CD4-positive, alpha-beta T cell (primary cell): ENCODE data around the gene GARIN5B. TPM values are rescaled to one million over a fixed set of nuclear protein-coding genes. Genes with fewer than 3 reads are reported as not detected.

ENCODE experiments used
- ATAC-seq: fragments of 200-7000 bp; cut with Tn5 transposase; one replicate; pipeline ENCODE4 v1.10.0; 2022; ENCODE audit warnings: mild to moderate bottlenecking; ENCODE audit not compliant: poor library complexity
- CTCF ChIA-PET: fragments of 350-600 bp; sonication (Branson Sonifier 250); formaldehyde crosslinking; loops from one replicate; lab custom pipeline; 2021; ENCODE audit warnings: antibody characterized with exemption, inconsistent platforms; lab: Charles Lee
- POLR2A ChIA-PET: fragments of 350-600 bp; sonication (Branson Sonifier 250); formaldehyde crosslinking; loops from one replicate; lab custom pipeline; 2021; ENCODE audit warnings: antibody characterized with exemption, inconsistent platforms; lab: Charles Lee
- DNase-seq, 14 experiments: peaks; one replicate each; pipeline ENCODE4 v3.0.0-alpha.2; 2013 to 2020; ENCODE audit warnings: mixed read lengths in 2 of 14
- H3K27ac ChIP-seq, 2 donors: one replicate each; pipeline versions ENCODE4 v1.5.1 to v1.7.0; 2013; ENCODE audit warnings: low read length in 2 of 2, low read depth in 1 of 2, mild to moderate bottlenecking in 1 of 2
- H3K27me3 ChIP-seq, 2 experiments: 1 replicate in 1 of 2; 2 replicates in 1 of 2; pipeline versions ENCODE4 v1.6.1 to v1.7.0; 2013; ENCODE audit warnings: low read length in 2 of 2, control low read depth in 1 of 2, mild to moderate bottlenecking in 1 of 2, moderate library complexity in 1 of 2; ENCODE audit not compliant: insufficient read depth in 2 of 2, control insufficient read depth in 1 of 2
- H3K36me3 ChIP-seq: one replicate; pipeline ENCODE4 v1.6.1; 2013; ENCODE audit warnings: low read length, control low read depth; ENCODE audit not compliant: insufficient read depth
- H3K4me1 ChIP-seq: one replicate; pipeline ENCODE4 v1.6.1; 2013; ENCODE audit warnings: low read length, control low read depth; ENCODE audit not compliant: insufficient read depth
- H3K4me3 ChIP-seq: one replicate; pipeline ENCODE4 v1.5.1; 2013; ENCODE audit warnings: mild to moderate bottlenecking, low read length, moderate library complexity
- H3K9me3 ChIP-seq, 2 experiments: 1 replicate in 1 of 2; 2 replicates in 1 of 2; pipeline versions ENCODE4 v1.6.1 to v1.7.0; 2013; ENCODE audit warnings: low read length in 2 of 2, mild to moderate bottlenecking in 2 of 2, control low read depth in 1 of 2, moderate library complexity in 1 of 2; ENCODE audit not compliant: control insufficient read depth in 1 of 2, insufficient read depth in 1 of 2
- H3K27ac Mint-ChIP-seq: one replicate; pipeline ENCODE4 v1.8.0; 2020; ENCODE audit warnings: mixed read lengths
- H3K27me3 Mint-ChIP-seq: one replicate; pipeline ENCODE4 v1.8.0; 2021; ENCODE audit warnings: mixed read lengths
- H3K36me3 Mint-ChIP-seq: one replicate; pipeline ENCODE4 v1.8.0; 2021; ENCODE audit warnings: low read depth, mixed read lengths
- H3K4me1 Mint-ChIP-seq: one replicate; pipeline ENCODE4 v1.8.0; 2021; ENCODE audit warnings: low read depth, mixed read lengths
- H3K4me3 Mint-ChIP-seq: one replicate; pipeline ENCODE4 v1.8.0; 2020; ENCODE audit warnings: mild to moderate bottlenecking, mixed read lengths
- H3K9me3 Mint-ChIP-seq: one replicate; pipeline ENCODE4 v1.8.0; 2020; ENCODE audit warnings: mixed read lengths
- CTCF ChIP-seq: fragments of 200-600 bp; IDR thresholded peaks from one replicate; pipeline ENCODE4 v1.8.0; 2022; ENCODE audit warnings: antibody characterized with exemption, mild to moderate bottlenecking
- intact Hi-C, 2 experiments: fragments of 100-400 bp; cut with DNase I in 1 of 2; cut with micrococcal nuclease in 1 of 2; formaldehyde crosslinking; loops; one replicate each; pipeline versions ENCODE4 v1.15.1 to v1.9.0; 2023 to 2025; cut with DNase I, micrococcal nuclease
- total RNA-seq, 174 experiments: library from RNA in 2 of 174; stranded (reverse) in 2 of 174; gene quantifications; one replicate each; pipeline ENCODE4 v1.2.3 and lab custom pipeline; 2021 to 2026

The GARIN5B gene
- total RNA-seq, 2 experiments from 2014 or later, result 0.08 TPM; not detected in 1

DNA sequence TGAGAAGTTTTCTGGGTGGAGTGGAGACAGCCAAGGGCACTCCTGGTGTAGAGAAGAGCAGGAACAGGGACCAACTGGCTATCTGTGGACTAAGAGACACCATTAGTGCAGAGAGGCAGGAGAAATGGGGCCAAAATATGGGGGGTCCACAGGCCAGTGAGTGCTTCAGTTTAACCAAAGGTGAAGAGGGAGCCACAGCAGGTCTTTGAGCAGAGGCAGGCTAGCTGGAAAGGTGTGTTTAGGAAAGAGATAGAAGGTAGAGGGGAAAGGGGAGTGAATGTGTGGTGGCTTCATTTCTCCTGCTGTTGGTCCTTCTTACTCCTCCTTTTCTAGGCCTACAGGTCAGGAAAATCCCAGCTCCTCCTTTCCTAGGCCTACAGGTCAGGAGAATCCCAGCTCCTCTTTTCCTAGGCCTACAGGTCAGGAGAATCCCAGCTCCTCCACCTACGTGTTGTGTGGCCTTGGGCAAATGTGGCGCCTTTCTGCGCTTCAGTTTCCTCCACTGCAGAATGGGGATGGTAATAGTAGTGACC, 19.5 kb upstream of the GARIN5B start:
- no peak for DNase-seq
- H3K9me3 ChIP-seq, result no peaks in the 10 kb centered on the region
- peaks cover 41% of the 10 kb centered on the region for H3K4me1 ChIP-seq
- POLR2A ChIA-PET, result interaction anchor here (0.6 to 5.4 kb wide), 9 partner anchors 9 to 248 kb away, joined by 3 to 45 read pairs (median 3); partner anchors contain the start of genes KMT5C, PPP6R1, UBE2S and ZNF628
- H3K27ac ChIP-seq, result no peak overlapping the region
- peaks cover 9% of the 10 kb centered on the region for H3K36me3 ChIP-seq
- H3K27me3 ChIP-seq, result no peaks in the 10 kb centered on the region
- no peaks in the 10 kb centered on the region for H3K9me3 Mint-ChIP-seq
- peaks cover 51% of the 10 kb centered on the region for H3K4me1 Mint-ChIP-seq
- H3K4me3 Mint-ChIP-seq, result peak overlapping the region; percentile 87
- H3K4me3 ChIP-seq, result no peak overlapping the region
- intact Hi-C loops, result loop anchor here in 1 of 2 experiments (1.0 to 2.0 kb wide), 2 partner anchors 80 to 241 kb away; no protein-coding TSS in a partner anchor
- H3K36me3 Mint-ChIP-seq, result peaks cover 24% of the 10 kb centered on the region
- CTCF ChIA-PET, result interaction anchor here (0.8 to 2.7 kb wide), 3 partner anchors 81 to 222 kb away, joined by 3 to 31 read pairs (median 4); no protein-coding TSS in a partner anchor
- no peaks in the 10 kb centered on the region for H3K27me3 Mint-ChIP-seq
- H3K27ac Mint-ChIP-seq, result peak overlapping the region; percentile 75
- no peak for TF ChIP-seq CTCF
- ATAC-seq, result no peak

GRCh38 chr19:55382013-55382412, 19.0 kb upstream of the GARIN5B start:
- H3K9me3 Mint-ChIP-seq, result no peaks in the 10 kb centered on the region
- Histone ChIP-seq H3K4me3 (no peak overlapping the region), H3K9me3 (no peaks in the 10 kb centered on the region), H3K36me3 (peaks cover 4% of the 10 kb centered on the region), H3K27me3 (no peaks in the 10 kb centered on the region), H3K4me1 (peaks cover 36% of the 10 kb centered on the region), H3K27ac (no peak overlapping the region)
- no peaks in the 10 kb centered on the region for H3K27me3 Mint-ChIP-seq
- intact Hi-C loops, result loop anchor here in 1 of 2 experiments (2.0 kb wide), 1 partner anchor 79 kb away; no protein-coding TSS in a partner anchor
- H3K4me1 Mint-ChIP-seq, result peaks cover 45% of the 10 kb centered on the region
- ATAC-seq (no peak), DNase-seq (no peak)
- POLR2A ChIA-PET, result interaction anchor here (3.4 kb wide), 1 partner anchor 43 kb away, joined by 29 read pairs; the partner anchor contains the start of gene KMT5C
- H3K27ac Mint-ChIP-seq, result peak overlapping the region; percentile 75
- peak overlapping the region; percentile 77 for H3K4me3 Mint-ChIP-seq
- CTCF ChIA-PET, result interaction anchor here (0.8 kb wide), 1 partner anchor 122 kb away, joined by 3 read pairs; no protein-coding TSS in a partner anchor
- TF ChIP-seq CTCF, result no peak
- H3K36me3 Mint-ChIP-seq, result peaks cover 19% of the 10 kb centered on the region

DNA sequence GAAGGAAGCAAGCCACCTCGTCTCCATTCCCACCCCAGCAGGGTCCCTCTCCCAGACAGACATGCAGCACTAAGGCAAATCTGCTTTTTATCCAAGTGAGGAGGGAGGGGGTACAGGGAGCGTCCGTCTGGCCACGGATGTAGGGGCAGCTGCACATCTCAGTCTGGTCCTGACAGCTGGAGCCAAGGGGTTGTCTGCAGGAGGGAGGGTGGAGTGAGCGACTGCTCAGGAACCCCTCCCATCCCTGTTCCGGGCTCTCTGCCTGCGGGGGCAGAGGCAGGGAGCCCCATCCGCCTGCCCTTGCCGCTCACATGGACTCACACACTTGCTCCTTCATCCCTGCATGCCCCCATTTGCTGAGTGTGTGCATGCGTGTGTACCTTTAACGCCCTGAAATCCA, 16.1 kb upstream of the GARIN5B start:
- H3K4me1 Mint-ChIP-seq, result peaks cover 18% of the 10 kb centered on the region
- no peak for ATAC-seq
- no peak overlapping the region for H3K27ac ChIP-seq
- ChIA-PET CTCF (no interaction called here), POLR2A (no interaction called here)
- H3K36me3 Mint-ChIP-seq, result no peaks in the 10 kb centered on the region
- peaks cover 4% of the 10 kb centered on the region for H3K27me3 Mint-ChIP-seq
- H3K9me3 Mint-ChIP-seq, result no peaks in the 10 kb centered on the region
- peaks cover 9 to 20% of the 10 kb centered on the region in 2 experiments for H3K27me3 ChIP-seq
- TF ChIP-seq CTCF, result no peak
- intact Hi-C loops, result no loop called here
- H3K27ac Mint-ChIP-seq, result no peak overlapping the region
- H3K36me3 ChIP-seq, result no peaks in the 10 kb centered on the region
- no peak overlapping the region for H3K4me3 ChIP-seq
- peaks cover 0 to under 1% of the 10 kb centered on the region in 2 experiments for H3K9me3 ChIP-seq
- peaks cover 13% of the 10 kb centered on the region for H3K4me1 ChIP-seq
- no peak for DNase-seq
- no peak overlapping the region for H3K4me3 Mint-ChIP-seq
